Endothelial cell of umbilical vein (primary cell): ENCODE results near the gene ZNF106. TPM values are rescaled to one million over a fixed set of nuclear protein-coding genes. Genes with fewer than 3 reads are reported as not detected.
A peak's percentile ranks its signal among the peaks of the same experiment; 100 is the strongest.

ENCODE experiments used
- BruUV-seq: library from RNA; stranded (reverse); fragments of 400-500 nt; replicated peaks from 2 replicates; lab custom pipeline; 2021; lab: Mats Ljungman, UMichigan
- CTCF ChIA-PET: fragments of 300-600, 350-600 bp; sonication (Branson Sonifier 250); formaldehyde crosslinking; loops from one replicate; lab custom pipeline; 2021; ENCODE audit warnings: antibody characterized with exemption, inconsistent platforms; lab: Charles Lee
- POLR2A ChIA-PET: fragments of 300-600, 350-600 bp; sonication (Branson Sonifier 250); formaldehyde crosslinking; loops from one replicate; lab custom pipeline; 2021; ENCODE audit warnings: antibody characterized with exemption, inconsistent platforms; lab: Charles Lee
- DNase-seq: peaks from one replicate; pipeline ENCODE4 v3.0.0-alpha.2; 2011; ENCODE audit warnings: low read depth, low spot score
- FAIRE-seq: peaks from 2 replicates; lab custom pipeline; 2011; peaks lifted over from hg19 to GRCh38; lab: Jason Lieb, UNC
- H2AFZ ChIP-seq: 2 replicates; pipeline ENCODE4 v1.6.0; 2012; ENCODE audit warnings: low read depth, low read length, control low read depth, inconsistent platforms
- H3K27ac ChIP-seq: 2 replicates; pipeline ENCODE4 v1.5.1; 2011; ENCODE audit warnings: low read depth, mild to moderate bottlenecking, control low read depth, low read length, moderate library complexity; ENCODE audit not compliant: insufficient read depth
- H3K27me3 ChIP-seq, 2 experiments: 2 replicates each; pipeline versions ENCODE4 v1.6.0 to v1.6.1; 2011; ENCODE audit warnings: low read length in 2 of 2, mixed read lengths in 1 of 2; ENCODE audit not compliant: control insufficient read depth in 2 of 2, insufficient read depth in 2 of 2
- H3K36me3 ChIP-seq, 2 experiments: 2 replicates in 1 of 2; 3 replicates in 1 of 2; pipeline ENCODE4 v1.5.1; 2011; ENCODE audit warnings: low read length in 2 of 2, mild to moderate bottlenecking in 1 of 2, moderate library complexity in 1 of 2; ENCODE audit not compliant: control insufficient read depth in 2 of 2, insufficient read depth in 2 of 2; ENCODE audit errors: extremely low read depth in 1 of 2
- H3K4me1 ChIP-seq: 3 replicates; pipeline ENCODE4 v1.5.1; 2011; ENCODE audit warnings: mild to moderate bottlenecking, low read length; ENCODE audit not compliant: control insufficient read depth, insufficient read depth; ENCODE audit errors: extremely low read depth
- H3K4me2 ChIP-seq: 2 replicates; pipeline ENCODE4 v1.6.1; 2011; ENCODE audit warnings: low read length, control low read depth, mixed read lengths; ENCODE audit not compliant: insufficient read depth
- H3K4me3 ChIP-seq, 3 experiments: fragments of 200-600 bp in 1 of 3; sonication (generic), shearing (Covaris generic) in 1 of 3; replicated peaks in 1 of 3; 2 replicates each; pipeline ENCODE4 v1.5.1; 2011 to 2016; ENCODE audit warnings: control low read depth in 3 of 3, low read length in 3 of 3, mild to moderate bottlenecking in 2 of 3, inconsistent platforms in 1 of 3, low read depth in 1 of 3, moderate library complexity in 1 of 3; ENCODE audit not compliant: insufficient read depth in 1 of 3
- H3K79me2 ChIP-seq: 2 replicates; pipeline ENCODE4 v1.6.0; 2012; ENCODE audit warnings: low read length, inconsistent platforms; ENCODE audit not compliant: control insufficient read depth, insufficient read depth
- H3K9ac ChIP-seq: replicated peaks from 2 replicates; pipeline ENCODE3; 2011; ENCODE audit warnings: low read length, control low read depth; ENCODE audit not compliant: insufficient read depth; ENCODE audit errors: extremely low read depth
- H3K9me1 ChIP-seq: replicated peaks from 3 replicates; pipeline ENCODE4 v1.6.0; 2011; ENCODE audit warnings: mild to moderate bottlenecking, low read length; ENCODE audit not compliant: control insufficient read depth, insufficient read depth; ENCODE audit errors: extremely low read depth
- H3K9me3 ChIP-seq: replicated peaks from 2 replicates; pipeline ENCODE4 v1.5.1; 2012; ENCODE audit warnings: low read length, inconsistent platforms; ENCODE audit not compliant: control insufficient read depth, insufficient read depth
- H4K20me1 ChIP-seq: replicated peaks from 2 replicates; pipeline ENCODE3; 2011; ENCODE audit warnings: mild to moderate bottlenecking, low read length; ENCODE audit not compliant: control insufficient read depth, insufficient read depth; ENCODE audit errors: extremely low read depth
- POLR2AphosphoS5 ChIP-seq: IDR thresholded peaks from 2 replicates; pipeline ENCODE4 v1.6.1; 2012; ENCODE audit warnings: low read depth, mild to moderate bottlenecking, control low read depth, low read length, moderate library complexity; ENCODE audit not compliant: insufficient read depth
- dilution Hi-C: fragments of 300-500 bp; cut with MboI; formaldehyde crosslinking; loops from one replicate; pipeline ENCODE4 v1.15.0; 2019; ENCODE audit warnings: low sequenced_read_pairs; ENCODE audit not compliant: extremely low pct_ligation_motif_present
- intact Hi-C: fragments of 100-400 bp; cut with micrococcal nuclease; formaldehyde crosslinking; loops from one replicate; pipeline ENCODE4 v1.10.0; 2022
- polyA plus RNA-seq, 4 experiments: library from polyadenylated mRNA; depleted of rRNA in 3 of 4; stranded (reverse) in 3 of 4; unstranded in 1 of 4; fragments of >200 nt; gene quantifications; 2 replicates each; pipeline versions ENCODE4 v1.2.1 to v1.2.3, GENCODE V29; 2011 to 2012; ENCODE audit warnings: missing spikeins in 1 of 4
- total RNA-seq: library from RNA; stranded (reverse); gene quantifications from 2 replicates; pipeline ENCODE4 v1.2.3, GENCODE V29; 2021
- TF ChIP-seq, protein P1 (sequence below), 2 donors: IDR thresholded peaks; 1 replicate in 1 of 2; 2 replicates in 1 of 2; pipeline ENCODE4 v1.5.1; 2011; ENCODE audit warnings: low read length in 2 of 2, mild to moderate bottlenecking in 2 of 2, moderate library complexity in 2 of 2, control low read depth in 1 of 2, inconsistent platforms in 1 of 2, low read depth in 1 of 2; ENCODE audit not compliant: insufficient read depth in 1 of 2; ENCODE audit errors: extremely low read depth in 1 of 2
- TF ChIP-seq, protein P2 (sequence below): IDR thresholded peaks from 2 replicates; pipeline ENCODE4 v1.6.1; 2011; ENCODE audit not compliant: insufficient read depth, insufficient read length

ZNF106 gene
- total and polyA plus RNA-seq, 2 donors (not counting 3 experiments of a cell fraction or from before 2014, with no cell fraction given) = 18.9 to 53.5 TPM

- no peaks in the 10 kb centered on the region for H3K27me3 ChIP-seq
- peak; percentile 24 for FAIRE-seq
- DNase-seq = peak; percentile 83
- no peaks in the 10 kb centered on the region for H3K36me3 ChIP-seq
- intact Hi-C loops (no loop called here), dilution Hi-C loops (no loop called here)
- BruUV-seq = no TSS peak
- ChIA-PET CTCF (interaction anchor here (0.5 to 2.1 kb wide), 6 partner anchors 12 to 39 kb away, joined by 3 to 11 read pairs (median 3); no protein-coding TSS in a partner anchor), POLR2A (no interaction called here)
- no peak overlapping the region for H3K4me3 ChIP-seq
- H3K4me1 ChIP-seq = peaks cover 19% of the 10 kb centered on the region
- TF ChIP-seq, protein P1, sequence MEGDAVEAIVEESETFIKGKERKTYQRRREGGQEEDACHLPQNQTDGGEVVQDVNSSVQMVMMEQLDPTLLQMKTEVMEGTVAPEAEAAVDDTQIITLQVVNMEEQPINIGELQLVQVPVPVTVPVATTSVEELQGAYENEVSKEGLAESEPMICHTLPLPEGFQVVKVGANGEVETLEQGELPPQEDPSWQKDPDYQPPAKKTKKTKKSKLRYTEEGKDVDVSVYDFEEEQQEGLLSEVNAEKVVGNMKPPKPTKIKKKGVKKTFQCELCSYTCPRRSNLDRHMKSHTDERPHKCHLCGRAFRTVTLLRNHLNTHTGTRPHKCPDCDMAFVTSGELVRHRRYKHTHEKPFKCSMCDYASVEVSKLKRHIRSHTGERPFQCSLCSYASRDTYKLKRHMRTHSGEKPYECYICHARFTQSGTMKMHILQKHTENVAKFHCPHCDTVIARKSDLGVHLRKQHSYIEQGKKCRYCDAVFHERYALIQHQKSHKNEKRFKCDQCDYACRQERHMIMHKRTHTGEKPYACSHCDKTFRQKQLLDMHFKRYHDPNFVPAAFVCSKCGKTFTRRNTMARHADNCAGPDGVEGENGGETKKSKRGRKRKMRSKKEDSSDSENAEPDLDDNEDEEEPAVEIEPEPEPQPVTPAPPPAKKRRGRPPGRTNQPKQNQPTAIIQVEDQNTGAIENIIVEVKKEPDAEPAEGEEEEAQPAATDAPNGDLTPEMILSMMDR (IDR thresholded peaks at IDR 0.05; ENCODE audit: extremely low read depth in 1 of 2, insufficient read depth in 1 of 2, low read depth in 1 of 2, low read length in 2 of 2) = no peak
- TF ChIP-seq, protein P2, sequence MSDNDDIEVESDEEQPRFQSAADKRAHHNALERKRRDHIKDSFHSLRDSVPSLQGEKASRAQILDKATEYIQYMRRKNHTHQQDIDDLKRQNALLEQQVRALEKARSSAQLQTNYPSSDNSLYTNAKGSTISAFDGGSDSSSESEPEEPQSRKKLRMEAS = no peak
- no peak for TF ChIP-seq POLR2AphosphoS5
- H3K4me2 ChIP-seq = peak overlapping the region; percentile 55
- H3K79me2 ChIP-seq = peaks cover 24% of the 10 kb centered on the region
- H3K9me3 ChIP-seq = no peaks in the 10 kb centered on the region
- peak overlapping the region; percentile 54 for H3K9ac ChIP-seq
- H2AFZ ChIP-seq = no peak overlapping the region
- H3K27ac ChIP-seq = peak overlapping the region; percentile 57
- no peaks in the 10 kb centered on the region for H4K20me1 ChIP-seq
- no peaks in the 10 kb centered on the region for H3K9me1 ChIP-seq
Observed at GRCh38 chr15:42457445-42458442, 33.2 kb downstream of the ZNF106 start.
